Prostate gland (tissue), 2 donors: ENCODE results near the gene NPNT.
"Not testable (repeated sequence)": the region's sequence is repeated elsewhere in the genome, so short reads cannot be mapped to it uniquely, and the experiment has no call there.

Experiments
- CTCF ChIP-seq, 4 experiments: fragments of 200-600 bp in 2 of 4; fragments of 450-650 bp in 2 of 4; sonication (generic) in 2 of 4; IDR thresholded peaks; 1 replicate in 3 of 4; 2 replicates in 1 of 4; pipeline ENCODE4 v1.5.1; 2016 to 2019; ENCODE audit warnings: antibody characterized with exemption in 4 of 4, mild to moderate bottlenecking in 2 of 4, moderate library complexity in 2 of 4
- POLR2A ChIP-seq: fragments of 450-650 bp; IDR thresholded peaks from one replicate; pipeline ENCODE4 v1.6.1; 2016; ENCODE audit warnings: antibody characterized with exemption, mild to moderate bottlenecking
- POLR2AphosphoS5 ChIP-seq: sonication (generic); formaldehyde crosslinking; IDR thresholded peaks from one replicate; pipeline ENCODE4 v1.6.1; 2017; ENCODE audit warnings: antibody characterized with exemption

GRCh38 chr4:105852230-105852629, 43.0 kb upstream of the NPNT start:
- not testable (repeated sequence) for TF ChIP-seq POLR2A; CTCF (IDR thresholded peaks at IDR 0.05); POLR2AphosphoS5
